Epithelial cell of esophagus (primary cell): ENCODE measurements around the gene HDAC9.
A peak's percentile ranks its signal among the peaks of the same experiment; 100 is the strongest.

Experiments
- DNase-seq: peaks from one replicate; pipeline ENCODE4 v3.0.0; 2010; ENCODE audit warnings: low read depth
- H3K4me3 ChIP-seq: 2 replicates; pipeline ENCODE4 v1.5.1; 2011; ENCODE audit warnings: mild to moderate bottlenecking, low read length, control low read depth
- CTCF ChIP-seq: IDR thresholded peaks from 2 replicates; pipeline ENCODE4 v1.5.1; 2011; ENCODE audit warnings: low read depth, mild to moderate bottlenecking, low read length, control low read depth, inconsistent platforms; ENCODE audit not compliant: insufficient read depth; ENCODE audit errors: missing control alignments

HDAC9 gene

GRCh38 chr7:18489624-18490023 lies 5.9 kb upstream of the HDAC9 start:
- TF ChIP-seq CTCF: no peak
- H3K4me3 ChIP-seq: no peak overlapping the region
- DNase-seq: no peak

GRCh38 chr7:18491871-18492270 lies 3.7 kb upstream of the HDAC9 start:
- no peak overlapping the region for H3K4me3 ChIP-seq
- DNase-seq: no peak
- TF ChIP-seq CTCF: no peak

GRCh38 chr7:18494406-18494805 lies 1.1 kb upstream of the HDAC9 start:
- no peak overlapping the region for H3K4me3 ChIP-seq
- no peak for DNase-seq
- TF ChIP-seq CTCF: no peak

- TF ChIP-seq CTCF: no peak
- peak; percentile 18 for DNase-seq
- no peak overlapping the region for H3K4me3 ChIP-seq
Measured at GRCh38 chr7:18494821-18495408, 634 bp upstream of the HDAC9 start.

- no peak for DNase-seq
- TF ChIP-seq CTCF: no peak
- H3K4me3 ChIP-seq: no peak overlapping the region
Measured at GRCh38 chr7:18496341-18496700, 772 bp downstream of the HDAC9 start.

GRCh38 chr7:18497082-18497481 lies 1.5 kb downstream of the HDAC9 start:
- no peak for TF ChIP-seq CTCF
- DNase-seq: no peak
- H3K4me3 ChIP-seq: no peak overlapping the region

- no peak for DNase-seq
- no peak overlapping the region for H3K4me3 ChIP-seq
- TF ChIP-seq CTCF: no peak
Measured at GRCh38 chr7:18497800-18498199, 2.3 kb downstream of the HDAC9 start.
